GM18508 (cell line): ENCODE results near the gene SIN3A.
"Not testable (repeated sequence)": the region's sequence is repeated elsewhere in the genome, so short reads cannot be mapped to it uniquely, and the experiment has no call there.

Experiments used
- ATAC-seq: cut with Tn5 transposase; IDR thresholded peaks from one replicate; pipeline ENCODE4 v1.9.1; 2021; ENCODE audit warnings: moderate number of reproducible peaks; ENCODE audit not compliant: insufficient read depth, unreplicated experiment

SIN3A gene

GRCh38 chr15:75450307-75451201 is 936 bp downstream of the SIN3A start:
- ATAC-seq, result no peak

GRCh38 chr15:75449585-75450306 is 1.7 kb downstream of the SIN3A start:
- no peak for ATAC-seq

- not testable (repeated sequence) for ATAC-seq
Observed at GRCh38 chr15:75448171-75448570, 3.3 kb downstream of the SIN3A start.

GRCh38 chr15:75446151-75446550 is 5.3 kb downstream of the SIN3A start:
- ATAC-seq, result no peak

- not testable (repeated sequence) for ATAC-seq
Observed at GRCh38 chr15:75445324-75445723, 6.2 kb downstream of the SIN3A start.

- ATAC-seq, result not testable (repeated sequence)
Observed at GRCh38 chr15:75443972-75444453, 7.5 kb downstream of the SIN3A start.

GRCh38 chr15:75437721-75438120 is 13.8 kb downstream of the SIN3A start:
- ATAC-seq, result no peak

GRCh38 chr15:75436881-75437280 is 14.6 kb downstream of the SIN3A start:
- no peak for ATAC-seq

GRCh38 chr15:75431682-75432081 is 19.8 kb downstream of the SIN3A start:
- ATAC-seq, result no peak

GRCh38 chr15:75431270-75431669 is 20.2 kb downstream of the SIN3A start:
- ATAC-seq, result no peak

- ATAC-seq, result no peak
Observed at GRCh38 chr15:75430259-75430658, 21.2 kb downstream of the SIN3A start.

GRCh38 chr15:75428152-75428551 is 23.3 kb downstream of the SIN3A start:
- ATAC-seq, result no peak

GRCh38 chr15:75425966-75426500 is 25.5 kb downstream of the SIN3A start:
- ATAC-seq, result no peak

GRCh38 chr15:75422554-75422953 is 28.9 kb downstream of the SIN3A start:
- ATAC-seq, result no peak

- no peak for ATAC-seq
Observed at GRCh38 chr15:75420698-75421097, 30.8 kb downstream of the SIN3A start.

- no peak for ATAC-seq
Observed at GRCh38 chr15:75416584-75416983, 34.9 kb downstream of the SIN3A start.

GRCh38 chr15:75410196-75410595 is 41.3 kb downstream of the SIN3A start:
- no peak for ATAC-seq

GRCh38 chr15:75407083-75407482 is 44.4 kb downstream of the SIN3A start:
- ATAC-seq, result no peak

GRCh38 chr15:75403892-75404291 is 47.6 kb downstream of the SIN3A start:
- ATAC-seq, result no peak

- no peak for ATAC-seq
Observed at GRCh38 chr15:75397494-75397893, 54.0 kb downstream of the SIN3A start.

GRCh38 chr15:75389791-75390382 is 61.6 kb downstream of the SIN3A start:
- ATAC-seq, result no peak
